ENCODE results near the gene OXER1.

Gene OXER1

DNA sequence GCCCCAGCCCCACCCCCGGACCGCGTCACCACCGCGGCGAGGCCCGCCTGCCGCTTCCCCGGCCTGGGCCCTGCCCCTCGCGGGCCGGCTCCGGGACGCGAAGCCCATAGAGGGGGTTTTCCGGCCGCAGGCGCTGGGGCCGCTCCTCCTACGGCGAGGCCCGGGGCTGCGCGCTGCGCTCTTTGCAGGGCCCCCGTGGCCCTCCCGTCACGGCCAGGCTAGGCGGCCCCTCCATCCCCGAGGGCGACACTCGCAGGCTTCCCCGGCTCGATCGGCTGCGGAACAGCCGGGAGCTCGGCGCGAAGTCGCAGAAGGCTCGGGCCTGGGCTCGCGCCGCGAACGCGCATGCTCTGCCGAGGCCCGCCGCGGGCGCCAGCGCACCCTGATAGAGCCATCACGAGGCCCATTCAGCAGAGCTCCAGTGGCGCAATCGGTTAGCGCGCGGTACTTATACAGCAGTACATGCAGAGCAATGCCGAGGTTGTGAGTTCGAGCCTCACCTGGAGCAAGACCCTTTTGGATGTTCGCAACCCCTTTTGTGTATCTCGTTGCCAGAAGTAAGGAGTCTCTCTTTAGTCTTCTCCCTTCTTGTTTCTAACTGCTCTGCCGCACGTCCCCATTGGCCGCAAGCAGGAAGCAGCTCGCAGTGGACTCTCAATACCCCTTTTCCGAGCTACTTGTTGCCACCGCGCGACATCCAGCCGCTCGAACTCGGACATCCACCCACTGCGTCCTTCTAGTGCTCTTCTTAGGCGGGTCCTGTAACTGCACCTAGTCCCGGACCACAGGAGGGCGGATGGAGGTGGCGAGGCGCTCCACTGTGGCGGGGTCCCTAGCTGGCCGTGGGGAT, 46.4 kb upstream of the OXER1 start (continued):
- TF ChIP-seq YY2 (tag by site-specific recombination; IDR thresholded peaks at IDR 0.05): 0 out of 2 replicates have a peak, but pooled peaks have one; percentile 66
- peak; percentile 90 for TF ChIP-seq ZNF24 (tag by site-specific recombination; IDR thresholded peaks at IDR 0.05)
- TF ChIP-seq, protein P1, sequence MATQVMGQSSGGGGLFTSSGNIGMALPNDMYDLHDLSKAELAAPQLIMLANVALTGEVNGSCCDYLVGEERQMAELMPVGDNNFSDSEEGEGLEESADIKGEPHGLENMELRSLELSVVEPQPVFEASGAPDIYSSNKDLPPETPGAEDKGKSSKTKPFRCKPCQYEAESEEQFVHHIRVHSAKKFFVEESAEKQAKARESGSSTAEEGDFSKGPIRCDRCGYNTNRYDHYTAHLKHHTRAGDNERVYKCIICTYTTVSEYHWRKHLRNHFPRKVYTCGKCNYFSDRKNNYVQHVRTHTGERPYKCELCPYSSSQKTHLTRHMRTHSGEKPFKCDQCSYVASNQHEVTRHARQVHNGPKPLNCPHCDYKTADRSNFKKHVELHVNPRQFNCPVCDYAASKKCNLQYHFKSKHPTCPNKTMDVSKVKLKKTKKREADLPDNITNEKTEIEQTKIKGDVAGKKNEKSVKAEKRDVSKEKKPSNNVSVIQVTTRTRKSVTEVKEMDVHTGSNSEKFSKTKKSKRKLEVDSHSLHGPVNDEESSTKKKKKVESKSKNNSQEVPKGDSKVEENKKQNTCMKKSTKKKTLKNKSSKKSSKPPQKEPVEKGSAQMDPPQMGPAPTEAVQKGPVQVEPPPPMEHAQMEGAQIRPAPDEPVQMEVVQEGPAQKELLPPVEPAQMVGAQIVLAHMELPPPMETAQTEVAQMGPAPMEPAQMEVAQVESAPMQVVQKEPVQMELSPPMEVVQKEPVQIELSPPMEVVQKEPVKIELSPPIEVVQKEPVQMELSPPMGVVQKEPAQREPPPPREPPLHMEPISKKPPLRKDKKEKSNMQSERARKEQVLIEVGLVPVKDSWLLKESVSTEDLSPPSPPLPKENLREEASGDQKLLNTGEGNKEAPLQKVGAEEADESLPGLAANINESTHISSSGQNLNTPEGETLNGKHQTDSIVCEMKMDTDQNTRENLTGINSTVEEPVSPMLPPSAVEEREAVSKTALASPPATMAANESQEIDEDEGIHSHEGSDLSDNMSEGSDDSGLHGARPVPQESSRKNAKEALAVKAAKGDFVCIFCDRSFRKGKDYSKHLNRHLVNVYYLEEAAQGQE (tag by site-specific recombination; IDR thresholded peaks at IDR 0.05): peak; percentile 70; the same call in 1 of the 2 replicates
- TF ChIP-seq ZNF341 (tag by site-specific recombination; IDR thresholded peaks at IDR 0.05; ENCODE audit: low read depth): peak; percentile 79
- 0 out of 2 replicates have a peak, but pooled peaks have one; percentile 49 for TF ChIP-seq YY1 (tag by site-specific recombination; IDR thresholded peaks at IDR 0.05)
- TF ChIP-seq, protein P2, sequence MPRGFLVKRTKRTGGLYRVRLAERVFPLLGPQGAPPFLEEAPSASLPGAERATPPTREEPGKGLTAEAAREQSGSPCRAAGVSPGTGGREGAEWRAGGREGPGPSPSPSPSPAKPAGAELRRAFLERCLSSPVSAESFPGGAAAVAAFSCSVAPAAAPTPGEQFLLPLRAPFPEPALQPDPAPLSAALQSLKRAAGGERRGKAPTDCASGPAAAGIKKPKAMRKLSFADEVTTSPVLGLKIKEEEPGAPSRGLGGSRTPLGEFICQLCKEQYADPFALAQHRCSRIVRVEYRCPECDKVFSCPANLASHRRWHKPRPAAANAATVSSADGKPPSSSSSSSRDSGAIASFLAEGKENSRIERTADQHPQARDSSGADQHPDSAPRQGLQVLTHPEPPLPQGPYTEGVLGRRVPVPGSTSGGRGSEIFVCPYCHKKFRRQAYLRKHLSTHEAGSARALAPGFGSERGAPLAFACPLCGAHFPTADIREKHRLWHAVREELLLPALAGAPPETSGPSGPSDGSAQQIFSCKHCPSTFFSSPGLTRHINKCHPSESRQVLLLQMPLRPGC (tag by site-specific recombination; IDR thresholded peaks at IDR 0.05): peak; percentile 56; the same call in 1 of the 2 replicates
- TF ChIP-seq ZNF2 (tag by site-specific recombination; IDR thresholded peaks at IDR 0.05): peak; percentile 94

GRCh38 chr2:42809819-42810120, 45.8 kb upstream of the OXER1 start:
- Histone ChIP-seq H3K4me1 (ENCODE audit: control insufficient read depth, insufficient read depth, low read length) (no peaks in the 10 kb centered on the region), H3K9me3 (ENCODE audit: control insufficient read depth, insufficient read depth, low read depth, low read length) (no peaks in the 10 kb centered on the region), H3K4me3 (ENCODE audit: low read depth, low read length) (peak overlapping the region; percentile 86), H3K36me3 (ENCODE audit: control insufficient read depth in 2 of 2, insufficient read depth in 1 of 2, low read length in 2 of 2) (no peaks in the 10 kb centered on the region), H3K27ac (ENCODE audit: extremely low read depth, low read depth, low read length) (peak overlapping the region; percentile 96)
- TF ChIP-seq SCRT2 (tag by site-specific recombination; IDR thresholded peaks at IDR 0.05): no peak
- TF ChIP-seq, protein P3, sequence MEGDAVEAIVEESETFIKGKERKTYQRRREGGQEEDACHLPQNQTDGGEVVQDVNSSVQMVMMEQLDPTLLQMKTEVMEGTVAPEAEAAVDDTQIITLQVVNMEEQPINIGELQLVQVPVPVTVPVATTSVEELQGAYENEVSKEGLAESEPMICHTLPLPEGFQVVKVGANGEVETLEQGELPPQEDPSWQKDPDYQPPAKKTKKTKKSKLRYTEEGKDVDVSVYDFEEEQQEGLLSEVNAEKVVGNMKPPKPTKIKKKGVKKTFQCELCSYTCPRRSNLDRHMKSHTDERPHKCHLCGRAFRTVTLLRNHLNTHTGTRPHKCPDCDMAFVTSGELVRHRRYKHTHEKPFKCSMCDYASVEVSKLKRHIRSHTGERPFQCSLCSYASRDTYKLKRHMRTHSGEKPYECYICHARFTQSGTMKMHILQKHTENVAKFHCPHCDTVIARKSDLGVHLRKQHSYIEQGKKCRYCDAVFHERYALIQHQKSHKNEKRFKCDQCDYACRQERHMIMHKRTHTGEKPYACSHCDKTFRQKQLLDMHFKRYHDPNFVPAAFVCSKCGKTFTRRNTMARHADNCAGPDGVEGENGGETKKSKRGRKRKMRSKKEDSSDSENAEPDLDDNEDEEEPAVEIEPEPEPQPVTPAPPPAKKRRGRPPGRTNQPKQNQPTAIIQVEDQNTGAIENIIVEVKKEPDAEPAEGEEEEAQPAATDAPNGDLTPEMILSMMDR (tag by site-specific recombination; IDR thresholded peaks at IDR 0.05): no peak
- TF ChIP-seq ZNF302 (tag by site-specific recombination; IDR thresholded peaks at IDR 0.05; ENCODE audit: low read depth): no peak
- TF ChIP-seq, protein P4, sequence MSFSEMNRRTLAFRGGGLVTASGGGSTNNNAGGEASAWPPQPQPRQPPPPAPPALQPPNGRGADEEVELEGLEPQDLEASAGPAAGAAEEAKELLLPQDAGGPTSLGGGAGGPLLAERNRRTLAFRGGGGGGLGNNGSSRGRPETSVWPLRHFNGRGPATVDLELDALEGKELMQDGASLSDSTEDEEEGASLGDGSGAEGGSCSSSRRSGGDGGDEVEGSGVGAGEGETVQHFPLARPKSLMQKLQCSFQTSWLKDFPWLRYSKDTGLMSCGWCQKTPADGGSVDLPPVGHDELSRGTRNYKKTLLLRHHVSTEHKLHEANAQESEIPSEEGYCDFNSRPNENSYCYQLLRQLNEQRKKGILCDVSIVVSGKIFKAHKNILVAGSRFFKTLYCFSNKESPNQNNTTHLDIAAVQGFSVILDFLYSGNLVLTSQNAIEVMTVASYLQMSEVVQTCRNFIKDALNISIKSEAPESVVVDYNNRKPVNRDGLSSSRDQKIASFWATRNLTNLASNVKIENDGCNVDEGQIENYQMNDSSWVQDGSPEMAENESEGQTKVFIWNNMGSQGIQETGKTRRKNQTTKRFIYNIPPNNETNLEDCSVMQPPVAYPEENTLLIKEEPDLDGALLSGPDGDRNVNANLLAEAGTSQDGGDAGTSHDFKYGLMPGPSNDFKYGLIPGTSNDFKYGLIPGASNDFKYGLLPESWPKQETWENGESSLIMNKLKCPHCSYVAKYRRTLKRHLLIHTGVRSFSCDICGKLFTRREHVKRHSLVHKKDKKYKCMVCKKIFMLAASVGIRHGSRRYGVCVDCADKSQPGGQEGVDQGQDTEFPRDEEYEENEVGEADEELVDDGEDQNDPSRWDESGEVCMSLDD (tag by site-specific recombination; IDR thresholded peaks at IDR 0.05): no peak
- no peak for TF ChIP-seq ZNF654 (tag by site-specific recombination; IDR thresholded peaks at IDR 0.05; ENCODE audit: low read depth)
- no peak for TF ChIP-seq WT1 (tag by site-specific recombination; IDR thresholded peaks at IDR 0.05)
- no peak for TF ChIP-seq ZNF768 (tag by site-specific recombination; IDR thresholded peaks at IDR 0.05)
- TF ChIP-seq ZFP3 (tag by site-specific recombination; IDR thresholded peaks at IDR 0.05; ENCODE audit: low read depth): no peak
- TF ChIP-seq ZNF184 (tag by site-specific recombination; IDR thresholded peaks at IDR 0.05): no peak
- CTCF ChIA-PET: interaction anchor here (0.8 to 2.0 kb wide), 3 partner anchors 9 to 25 kb away, joined by 3 to 12 read pairs (median 4); no protein-coding TSS in a partner anchor
- POLR2A ChIA-PET: interaction anchor here (1.1 to 2.0 kb wide), 7 partner anchors 9 to 412 kb away, joined by 3 to 7 read pairs (median 5); partner anchors contain the start of genes HAAO and KCNG3

All from HEK293 (cell line).